Suppressor macrophage treated with lipopolysaccharide for 1 hour (primary cell): Measurements from ENCODE around the gene ESPL1.

ENCODE experiments used
- DNase-seq, 3 donors: peaks; one replicate each; pipeline ENCODE4 v3.0.0-alpha.2; 2020 to 2022

ESPL1 gene

DNA sequence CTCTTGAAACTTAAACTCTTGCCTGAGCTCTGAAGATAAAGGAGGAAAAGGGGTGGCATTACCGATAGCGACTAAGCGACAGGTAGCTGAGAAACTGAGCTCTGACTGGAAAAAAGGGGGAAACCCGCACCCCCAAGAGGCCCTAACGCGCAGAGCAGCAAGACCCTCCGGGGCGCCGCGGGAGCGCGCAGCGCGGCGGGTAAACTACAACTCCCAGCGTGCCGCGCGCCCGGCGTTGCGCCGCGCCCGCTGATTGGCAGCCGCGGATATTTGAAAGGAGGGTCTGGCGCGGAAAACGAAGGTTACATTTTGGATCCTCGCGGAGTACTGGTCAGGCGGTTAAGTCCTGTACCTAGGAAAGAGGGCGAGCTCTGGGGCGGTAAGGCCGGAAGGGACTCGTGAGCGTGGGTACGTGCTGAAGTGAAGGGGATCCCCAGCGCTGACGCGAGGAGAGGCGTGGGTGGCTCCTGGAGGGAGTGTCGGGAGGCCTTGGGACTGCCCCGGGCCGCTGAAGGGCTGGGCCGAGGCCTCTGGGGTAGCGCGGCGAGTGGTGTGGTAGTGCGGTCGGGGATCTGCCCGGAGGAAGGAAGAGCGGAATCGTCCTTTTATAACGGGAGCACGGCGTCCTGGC is at the start of gene ESPL1:
ESPL1 (plus strand) TSS at position 301 of the 631 bp plus-strand sequence. CDS start 468 bp downstream, outside the sequence.
- peak; percentile 96 to 98 (median 97) for DNase-seq

DNA sequence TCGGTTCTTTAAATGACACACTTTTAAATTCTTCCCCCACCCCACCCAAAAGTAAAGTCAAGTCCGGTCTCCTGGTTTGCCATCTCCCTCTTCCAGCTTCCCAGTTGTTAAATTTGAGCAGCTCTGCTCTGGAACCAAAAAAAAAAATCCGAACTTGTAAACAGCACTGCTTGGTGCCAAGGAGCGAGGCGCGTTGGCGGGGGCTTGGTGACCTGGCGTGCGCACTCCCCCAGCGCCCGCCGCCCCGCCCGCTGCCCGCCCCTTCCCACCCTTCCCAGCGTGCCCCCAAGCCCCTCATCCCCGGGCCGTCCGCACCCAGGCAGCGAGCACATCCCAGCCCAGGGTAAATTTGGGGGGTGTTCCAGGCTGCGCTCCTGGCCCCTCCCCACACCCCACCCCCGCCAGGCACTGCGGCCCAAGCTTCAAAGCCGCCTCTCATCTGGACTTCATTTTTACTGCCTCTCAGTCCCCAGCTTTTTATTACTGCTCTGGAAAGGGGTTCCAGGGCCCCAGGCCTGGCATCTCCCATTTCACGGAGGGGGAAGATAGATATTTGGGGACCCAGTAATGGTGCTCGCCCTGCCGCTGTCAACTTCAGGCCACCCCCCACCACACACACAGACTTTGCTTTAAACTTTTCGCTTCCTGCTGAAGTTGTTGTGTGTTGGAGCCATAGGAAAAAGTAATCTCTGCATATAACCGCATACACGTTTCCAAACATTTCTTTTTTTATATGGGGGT is 49.4 kb upstream of the ESPL1 start:
- DNase-seq = no peak

DNA sequence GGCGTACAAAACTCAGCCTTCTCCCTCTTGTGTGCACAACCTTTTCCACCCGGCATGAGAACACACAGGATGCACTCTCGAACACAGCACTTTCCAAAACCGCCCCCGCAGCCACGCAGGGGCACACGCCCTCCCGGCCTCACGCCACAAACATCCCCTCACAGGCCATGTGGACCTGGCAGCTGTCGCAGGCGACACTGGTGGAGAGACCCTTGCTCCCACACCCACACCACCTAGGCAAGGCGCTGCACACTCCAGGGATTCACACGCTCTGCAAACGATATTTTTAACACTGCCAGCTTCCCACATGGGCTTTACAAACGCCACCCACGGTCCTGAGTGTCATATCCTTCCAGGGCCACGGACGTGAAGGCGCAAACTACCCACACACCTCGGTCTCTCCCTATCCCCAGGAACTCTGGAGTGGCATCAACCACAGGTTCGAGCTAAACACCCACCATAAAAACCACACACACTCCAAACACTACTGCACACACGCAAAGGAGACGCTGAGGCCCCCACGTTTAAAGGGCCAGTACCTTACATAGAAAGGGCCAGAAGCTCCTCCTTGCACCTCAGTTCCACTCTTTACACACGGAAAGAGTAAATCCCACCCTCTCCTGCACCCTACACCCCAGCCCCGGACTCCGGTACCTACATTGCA is 48.7 kb upstream of the ESPL1 start:
- peak; percentile 87 to 89 (median 88) for DNase-seq

DNA sequence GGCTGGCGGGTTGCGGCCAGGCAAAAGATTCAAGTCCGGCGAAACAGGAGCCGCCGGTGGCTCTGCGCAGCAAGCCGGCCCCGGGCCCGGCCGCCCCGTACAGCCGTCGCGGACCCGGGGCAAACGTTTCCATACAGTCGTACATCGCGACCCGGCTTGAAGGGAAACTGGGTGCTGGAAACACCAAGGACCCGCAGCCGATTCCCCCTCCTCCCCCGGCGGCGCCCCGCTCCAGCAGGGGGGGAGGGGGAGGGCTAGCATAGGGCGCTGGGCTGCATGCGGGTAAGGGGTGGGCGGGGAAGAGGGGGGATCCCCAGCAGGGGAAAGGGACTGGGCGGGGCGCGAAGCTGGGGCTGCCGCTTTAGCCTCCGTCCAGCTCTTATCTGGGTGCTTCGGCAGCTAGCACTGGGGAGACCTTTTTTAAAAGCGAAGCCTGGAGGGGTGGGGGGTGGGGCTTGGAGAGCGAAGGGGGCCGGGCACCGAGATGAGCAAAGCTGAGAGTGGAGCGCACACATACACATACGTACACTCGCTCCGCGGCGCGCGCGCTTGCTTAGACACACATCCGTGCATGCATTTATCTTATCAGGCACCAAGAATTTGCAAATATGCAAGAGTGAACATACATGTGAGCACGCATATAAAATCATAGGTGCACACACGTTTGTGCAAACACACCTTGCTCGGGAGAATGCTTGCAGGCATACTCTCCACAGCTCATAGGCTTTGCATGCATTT is 48.0 kb upstream of the ESPL1 start:
- DNase-seq = peak; percentile 42 to 79 (median 52)

DNA sequence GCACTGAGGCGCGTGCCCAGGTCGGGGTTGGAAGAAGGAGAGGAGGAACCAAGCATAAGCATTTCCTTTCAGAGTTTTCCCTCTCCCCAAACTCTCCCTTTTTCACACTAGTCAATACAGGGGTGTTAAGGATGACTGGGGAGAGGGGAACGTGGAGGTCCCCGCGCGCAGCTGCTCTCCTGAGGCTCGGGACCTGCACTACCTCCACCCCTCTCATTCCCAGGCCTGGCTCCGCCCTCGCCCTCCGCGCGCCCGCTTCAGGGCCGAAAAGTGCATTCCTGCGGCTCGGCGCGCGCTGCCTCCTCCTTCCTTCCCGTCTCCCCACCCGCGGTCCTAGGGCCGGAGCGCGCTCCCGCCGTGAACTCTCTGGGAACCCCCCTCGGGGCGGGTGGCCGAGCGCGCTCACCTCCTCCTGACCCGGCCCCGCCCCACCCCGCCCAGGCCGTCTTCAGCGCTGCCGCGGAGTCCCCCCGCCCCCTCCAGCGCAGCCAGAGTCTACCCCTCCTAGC is 47.4 kb upstream of the ESPL1 start:
- peak; percentile 94 to 99 (median 96) for DNase-seq

DNA sequence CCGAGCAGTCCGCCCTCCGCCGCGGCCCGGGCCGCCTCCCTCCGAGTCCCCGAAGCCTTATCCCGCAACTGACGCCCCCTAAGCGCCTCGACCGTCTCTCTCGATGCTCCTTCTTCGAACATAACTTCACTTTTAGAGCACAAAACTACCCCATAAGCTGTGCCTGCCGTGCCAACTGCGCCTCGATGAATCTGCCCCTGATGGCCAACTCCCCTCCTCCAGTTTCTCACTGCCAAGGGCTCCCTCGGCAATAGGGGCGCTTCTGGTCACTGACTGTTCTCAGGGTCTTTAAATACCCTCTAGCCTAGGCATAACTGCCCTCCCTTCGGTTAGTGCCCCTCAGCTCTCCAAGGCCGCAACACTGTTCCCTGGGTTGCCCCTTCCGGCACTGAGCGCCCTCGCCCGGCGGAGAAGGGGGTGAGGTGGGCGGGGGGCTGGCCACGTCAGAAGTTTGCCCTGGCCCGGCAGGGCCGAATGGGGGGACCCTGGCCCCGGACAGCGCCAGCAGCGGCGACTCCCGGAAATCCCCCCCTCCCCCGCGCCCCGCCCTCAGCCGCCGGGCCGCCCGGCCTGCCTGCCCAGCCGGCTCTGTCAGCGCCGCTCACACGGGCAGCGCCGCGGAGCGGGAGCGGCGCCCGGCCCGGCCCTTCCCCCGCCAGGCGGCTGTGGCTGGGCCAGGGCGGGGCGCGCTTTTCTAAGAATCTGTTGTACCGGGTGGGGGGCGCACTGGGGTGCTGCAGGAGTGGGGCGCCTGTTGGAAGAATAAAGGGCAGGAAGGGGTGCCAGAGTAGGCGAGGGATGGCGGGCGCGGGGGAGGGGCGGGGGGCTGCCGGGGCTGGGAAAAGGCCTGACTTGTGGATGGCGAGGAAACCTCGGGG is 46.7 kb upstream of the ESPL1 start:
- peak; percentile 69 to 91 (median 79) for DNase-seq

DNA sequence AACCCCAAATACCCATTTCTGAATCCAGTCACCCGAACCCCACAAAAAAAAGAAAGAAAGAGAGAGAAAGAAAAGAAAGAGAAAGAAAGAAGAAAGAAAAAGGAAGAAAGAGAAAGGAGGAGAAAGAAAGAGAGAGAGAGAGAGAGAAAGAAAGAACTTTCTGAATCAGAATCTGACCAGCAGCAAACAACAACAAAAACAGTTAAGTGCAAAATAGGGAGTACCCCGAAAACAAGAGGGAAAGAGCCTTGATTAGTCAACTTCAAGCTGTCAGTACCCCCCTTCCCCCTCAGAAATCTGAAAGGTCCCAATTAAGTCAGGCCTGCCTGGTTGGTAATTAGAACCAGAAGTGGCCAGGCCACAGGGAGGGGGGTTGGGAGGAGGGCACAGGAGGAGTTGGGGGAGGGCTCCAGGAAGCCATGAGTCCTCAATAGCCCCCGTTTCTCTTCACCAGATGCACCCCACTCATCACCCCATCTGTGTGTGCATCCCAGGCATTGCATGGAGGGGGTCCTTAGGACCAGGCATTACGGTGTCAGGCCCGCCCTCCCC is 45.9 kb upstream of the ESPL1 start:
- DNase-seq = no peak

DNA sequence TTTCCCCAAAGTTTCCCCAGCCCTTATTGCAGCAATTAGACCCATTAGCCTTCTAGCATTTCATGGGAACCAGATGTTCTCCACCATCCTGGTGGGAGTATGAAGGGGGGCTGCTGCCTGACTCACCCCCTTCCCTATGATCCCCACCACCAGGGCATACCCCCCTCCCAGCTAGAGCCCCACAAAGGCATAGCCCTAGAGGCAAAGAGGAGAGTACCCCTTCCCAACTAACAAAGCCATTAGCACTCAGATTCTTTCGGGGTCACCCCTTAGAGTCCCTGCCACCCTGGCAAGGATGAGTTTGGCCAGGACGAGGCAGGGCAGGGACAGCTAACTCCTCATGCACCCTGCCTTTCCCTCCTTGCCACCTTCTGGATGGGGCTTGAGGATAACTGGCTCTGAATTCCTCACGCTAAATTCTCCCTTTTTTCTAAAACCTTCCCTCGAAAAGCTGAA is 45.3 kb upstream of the ESPL1 start:
- DNase-seq = no peak

DNA sequence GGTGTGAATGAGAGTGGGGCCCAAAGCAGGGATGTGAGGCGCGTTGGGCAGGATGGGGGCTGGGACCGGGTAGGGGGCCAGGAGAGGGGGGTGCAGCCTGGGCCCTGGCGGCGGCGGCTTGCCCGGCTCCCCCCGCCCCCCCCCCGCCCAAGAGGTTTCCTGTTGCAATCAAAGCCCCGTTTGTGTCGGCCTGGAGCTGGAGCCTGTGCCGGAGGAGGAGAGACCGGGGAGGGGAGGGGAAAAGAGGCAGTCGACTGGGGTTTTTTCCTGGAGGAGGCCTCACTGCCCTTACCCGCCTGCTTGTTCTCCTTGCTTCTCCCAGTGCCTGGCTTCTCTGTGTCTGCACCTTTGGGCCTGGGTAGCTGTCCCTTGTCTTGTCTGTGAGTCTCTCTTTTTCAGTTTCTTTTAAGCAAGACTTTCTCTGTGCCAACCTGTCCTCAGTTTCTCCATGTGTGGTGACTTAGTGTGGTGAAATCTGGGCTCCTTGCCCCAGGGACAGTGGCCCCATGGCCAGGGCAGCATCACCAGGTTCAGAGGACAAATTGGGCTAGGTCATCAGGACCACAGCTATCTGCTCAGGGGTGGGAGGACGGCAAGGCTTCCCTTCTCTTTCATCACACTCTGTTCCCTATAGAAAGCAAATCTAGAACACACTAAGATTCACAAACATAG is 44.6 kb upstream of the ESPL1 start:
- peak; percentile 45 to 67 (median 53) for DNase-seq

DNA sequence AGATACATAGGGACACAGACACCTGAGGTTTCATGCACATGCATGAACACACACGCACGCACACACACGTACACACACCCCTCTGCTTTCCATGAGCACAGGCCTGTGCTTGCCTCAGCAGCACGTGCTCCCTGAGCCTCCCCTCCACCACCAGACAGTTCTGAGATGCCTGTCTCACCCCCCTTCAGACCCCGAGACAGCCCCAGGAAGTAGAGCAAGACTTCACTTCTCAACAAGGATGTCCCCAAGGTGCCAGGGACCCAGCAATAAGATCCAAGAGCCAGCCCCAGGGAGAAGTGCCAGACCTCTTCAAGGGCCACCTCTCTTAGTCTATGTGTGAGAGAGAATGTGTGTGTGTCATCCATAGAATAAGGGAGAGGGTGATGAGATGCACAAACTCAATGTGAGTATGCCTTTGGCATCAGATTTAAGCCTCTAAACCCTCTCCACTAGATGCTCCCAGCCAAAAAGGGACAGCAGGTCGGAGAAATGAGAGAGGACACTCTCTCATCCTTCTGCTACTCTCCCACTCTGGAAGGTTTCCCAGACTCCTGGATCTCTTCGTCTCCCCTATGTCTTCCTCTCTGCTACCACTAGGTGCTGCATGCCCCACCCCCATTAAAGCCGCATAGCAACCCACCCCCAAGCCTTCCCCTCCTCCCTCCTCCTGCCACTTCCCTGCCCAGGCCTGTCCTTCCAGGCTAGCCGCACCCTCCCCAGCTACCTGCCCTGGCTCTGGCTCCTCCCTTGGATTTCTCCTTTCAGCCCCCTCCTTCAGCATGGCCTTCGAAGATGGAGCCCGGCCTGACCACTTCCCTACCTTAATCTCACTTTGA is 43.8 kb upstream of the ESPL1 start:
- DNase-seq = no peak

DNA sequence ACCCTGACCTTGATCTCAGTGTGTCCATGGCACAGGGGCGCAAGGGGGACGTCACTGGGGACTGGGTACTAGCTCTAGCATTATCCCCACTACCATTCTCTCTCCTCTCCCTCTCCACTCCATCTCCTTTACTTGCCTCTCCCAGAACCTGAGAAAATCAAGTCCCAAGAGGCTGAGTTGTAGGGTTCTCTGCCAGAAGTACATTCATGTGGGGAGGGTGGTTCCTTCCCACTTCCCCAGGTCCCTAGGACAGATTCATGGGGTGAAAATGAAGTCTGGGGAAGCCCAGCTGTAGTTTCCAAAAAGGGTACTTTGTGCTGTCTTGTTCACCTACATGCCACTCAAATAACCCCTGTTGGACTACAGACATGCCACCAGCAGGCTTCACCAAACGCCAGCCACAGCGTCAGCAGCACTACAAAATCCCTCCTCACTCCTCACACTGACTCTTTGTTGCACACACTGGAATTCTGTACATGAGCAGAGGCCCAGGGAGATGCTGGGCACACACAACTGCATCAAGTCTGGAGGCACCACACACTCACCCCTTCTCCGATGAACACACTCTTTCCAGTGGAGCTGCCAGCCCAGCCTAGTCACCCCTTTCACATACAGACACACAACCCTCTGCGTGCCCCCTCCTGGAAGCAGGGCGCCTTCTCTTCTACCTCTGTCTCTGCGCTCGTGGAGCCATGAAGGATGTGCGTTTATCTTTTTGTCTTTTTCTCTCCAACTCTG is 43.0 kb upstream of the ESPL1 start:
- no peak for DNase-seq

DNA sequence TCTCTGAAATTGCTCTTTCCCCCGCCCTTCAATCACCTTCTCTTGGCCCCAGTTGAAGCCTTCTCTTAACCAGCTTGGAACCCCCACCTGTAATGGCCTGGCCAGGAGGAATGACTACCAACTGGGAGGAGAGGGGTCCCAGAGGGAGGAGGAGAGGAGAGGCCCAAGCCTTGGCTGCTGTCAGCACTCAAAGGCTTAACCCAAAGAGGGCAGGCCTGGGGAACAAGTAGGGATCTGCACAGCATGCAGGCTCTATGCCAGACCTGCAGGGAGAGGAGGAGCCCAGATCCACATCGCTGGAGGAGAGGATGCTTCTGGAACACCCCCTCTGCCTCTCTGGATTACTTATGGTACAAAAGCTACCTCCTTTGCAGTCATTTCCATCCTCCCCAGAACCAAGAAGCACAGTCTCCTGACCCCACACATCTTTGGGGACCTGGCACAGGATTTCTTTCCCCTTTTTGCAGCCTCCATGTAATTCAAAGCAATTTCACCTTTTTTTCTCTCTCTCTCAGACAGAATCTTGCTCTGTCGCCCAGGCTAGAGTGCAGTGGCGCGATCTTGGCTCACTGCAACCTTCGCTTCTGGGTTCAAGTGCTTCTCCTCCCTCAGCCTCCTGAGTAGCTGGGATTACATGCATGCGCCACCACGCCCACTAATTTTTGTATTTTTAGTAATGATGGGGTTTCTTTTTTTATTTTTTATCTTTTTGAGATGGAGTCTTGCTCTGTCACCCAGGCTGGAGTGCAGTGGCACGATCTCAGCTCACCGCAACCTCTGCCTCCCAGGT is 42.3 kb upstream of the ESPL1 start:
- DNase-seq = no peak

DNA sequence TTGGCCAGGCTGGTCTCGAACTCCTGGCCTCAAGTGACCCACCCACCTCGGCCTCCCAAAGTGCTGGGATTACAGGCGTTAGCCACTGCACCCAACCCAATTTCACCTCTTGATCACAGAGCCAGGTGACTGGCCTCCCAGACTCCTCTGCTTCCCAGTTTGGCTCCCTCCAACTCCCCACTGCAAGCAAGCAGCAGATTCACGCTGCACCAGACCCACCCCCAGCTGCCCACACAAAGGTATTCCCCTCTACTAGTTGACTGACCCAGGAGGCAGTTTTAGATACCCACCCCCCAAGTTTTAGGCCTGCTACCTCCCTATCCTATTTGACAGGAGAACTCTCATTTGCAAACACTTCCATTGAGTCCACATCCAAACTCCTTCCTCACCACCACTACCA is 41.3 kb upstream of the ESPL1 start:
- DNase-seq = no peak

DNA sequence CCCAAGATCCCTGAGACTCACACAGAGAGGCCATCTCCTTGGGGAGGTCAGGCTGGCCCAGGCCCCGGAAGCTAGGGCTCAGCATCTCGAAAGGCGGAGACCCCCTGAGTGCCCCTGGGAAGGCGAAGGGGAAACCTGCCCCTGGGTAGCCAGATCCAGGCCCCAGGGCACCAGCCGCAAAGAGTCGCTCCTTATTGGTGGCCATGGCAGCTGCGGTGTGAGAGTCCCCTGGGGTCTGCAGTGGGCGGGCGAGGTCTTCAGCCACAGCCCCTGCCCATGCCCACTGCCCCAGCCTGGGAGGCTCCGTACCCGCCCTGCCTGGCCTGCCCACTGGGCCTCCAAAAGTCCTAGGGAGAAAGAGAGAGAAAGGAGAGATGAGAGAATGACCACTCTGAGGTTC is 40.8 kb upstream of the ESPL1 start:
- no peak for DNase-seq

DNA sequence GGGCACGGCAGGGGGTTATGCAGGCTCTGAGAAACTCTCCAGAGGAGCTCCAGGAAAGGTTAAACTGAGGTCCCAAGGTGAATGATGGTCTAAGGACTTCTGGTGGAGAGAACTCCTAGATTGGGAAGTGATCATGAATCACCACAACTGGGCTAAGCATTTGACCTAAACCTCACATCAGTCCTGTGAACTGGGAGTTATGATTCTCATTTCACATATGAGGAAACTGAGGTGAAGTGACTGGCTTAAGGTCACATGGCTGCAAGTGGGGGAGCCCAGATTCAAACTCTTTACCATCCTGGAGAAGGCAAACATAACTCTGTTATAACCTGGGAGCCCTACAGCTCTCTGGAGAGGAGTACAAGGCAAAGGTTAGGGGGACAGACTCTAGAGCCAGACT is 40.3 kb upstream of the ESPL1 start:
- peak; percentile 37 to 55 (median 40) for DNase-seq

DNA sequence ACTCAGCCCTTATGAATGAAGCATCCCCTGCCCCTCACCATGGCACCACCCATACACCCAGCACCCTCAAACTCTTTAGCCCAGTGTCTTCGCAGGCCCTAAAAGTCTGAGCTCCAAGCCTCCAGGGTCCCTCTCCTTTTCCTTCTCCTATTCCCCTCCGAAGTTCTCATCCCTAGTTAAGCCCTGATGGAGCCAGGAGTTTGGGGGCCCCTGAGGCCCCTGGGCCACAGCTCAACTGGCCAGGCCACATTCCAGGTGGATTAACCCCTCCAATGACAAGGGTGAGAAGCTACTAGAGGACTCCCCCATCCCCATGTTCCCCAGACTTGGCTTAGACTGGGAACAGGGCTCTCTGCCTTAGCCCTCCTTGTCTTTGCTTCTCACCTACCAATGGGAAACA is 38.6 kb upstream of the ESPL1 start:
- no peak for DNase-seq

DNA sequence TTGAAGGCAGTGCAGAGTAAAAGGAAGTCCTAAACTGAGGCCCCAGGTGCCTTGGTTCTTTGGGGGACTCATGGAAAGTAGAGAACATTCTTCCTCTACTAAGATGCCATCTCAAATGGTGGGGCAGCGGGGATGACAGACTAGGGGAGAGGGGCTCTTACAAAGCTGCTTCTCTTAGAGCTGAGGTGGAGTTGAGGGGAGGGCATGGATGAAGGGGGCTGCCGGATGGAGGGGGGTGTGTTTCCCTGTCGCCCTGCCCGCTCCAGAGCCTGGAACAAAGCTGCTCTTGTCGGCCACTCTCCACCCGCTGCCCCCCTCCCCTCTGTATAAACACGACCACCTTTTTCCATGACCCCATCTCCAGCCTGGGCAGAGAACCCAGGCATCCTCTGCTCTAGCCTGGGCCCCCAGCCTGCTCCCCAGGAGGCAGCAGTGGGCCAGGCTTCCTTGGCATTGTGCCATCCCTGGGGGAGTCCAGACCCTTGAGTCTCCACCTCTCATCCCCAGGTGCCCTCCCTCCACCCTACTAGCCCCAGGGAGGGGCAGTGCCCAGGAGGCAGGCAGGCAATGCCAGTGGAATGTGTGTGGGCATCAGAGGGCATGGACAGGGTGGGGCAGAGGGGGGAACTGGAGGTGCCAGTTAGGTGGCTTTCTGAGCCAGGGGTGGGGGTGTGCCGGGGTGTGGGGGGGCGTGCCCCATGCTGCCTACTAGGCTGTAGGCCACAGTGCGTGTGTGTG is 37.8 kb upstream of the ESPL1 start:
- DNase-seq = no peak

DNA sequence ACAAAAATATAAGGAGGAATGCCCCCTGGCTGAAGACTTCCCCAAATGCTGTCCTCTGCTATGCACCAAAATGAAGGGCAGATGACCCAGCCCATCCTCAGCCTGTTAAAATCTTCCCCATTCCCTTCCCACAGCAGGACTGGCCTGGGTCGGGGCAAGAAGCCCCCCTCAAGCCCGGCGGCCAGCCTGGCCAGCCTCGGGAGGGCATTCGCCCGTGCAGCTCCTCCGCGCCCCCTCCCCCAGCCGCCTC is 36.5 kb upstream of the ESPL1 start:
- DNase-seq = peak in 1 of 3 donors; percentile 26
